ENCODE data around the gene TAL1.

The TAL1 gene

DNA sequence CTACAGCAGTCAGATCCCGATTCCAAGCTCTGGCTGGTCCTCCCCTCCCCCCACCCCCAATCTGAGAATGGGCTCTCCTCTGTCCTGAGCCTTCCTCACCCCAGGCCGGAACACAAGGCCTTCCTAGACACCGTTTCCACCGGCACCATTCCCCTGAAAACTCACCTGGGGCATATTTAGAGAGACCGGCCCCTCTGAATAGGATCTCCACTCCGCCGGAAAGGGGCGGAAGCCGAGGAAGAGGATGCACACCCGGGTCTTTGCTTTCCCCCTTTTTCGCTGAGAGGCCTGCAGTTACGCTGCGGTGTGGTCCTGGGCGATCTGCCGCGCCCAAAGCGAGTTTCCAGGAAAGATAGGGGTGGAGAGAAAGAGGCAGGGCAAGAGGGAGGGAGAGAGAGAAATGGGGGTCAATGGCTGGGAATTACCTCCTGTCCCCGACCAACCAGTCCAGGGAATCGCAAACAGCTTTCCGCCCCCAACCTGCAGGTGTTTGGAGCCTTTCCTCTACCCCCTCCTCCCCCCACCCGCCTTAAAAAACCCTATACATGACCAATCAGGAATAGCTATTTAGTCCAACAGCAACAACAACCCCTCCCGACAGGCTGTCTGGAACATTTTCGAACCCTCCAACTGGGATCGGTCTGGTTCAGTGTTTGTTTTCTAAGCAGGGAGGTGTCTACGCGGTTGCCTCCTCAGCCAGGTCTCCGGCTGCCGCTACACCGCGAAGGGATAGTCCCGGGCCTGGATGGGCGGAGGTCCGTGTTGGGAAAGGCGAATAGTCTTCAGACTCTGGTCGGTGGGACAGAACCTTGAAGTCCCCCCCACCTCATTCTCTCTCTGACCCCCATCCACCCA, 2.8 kb downstream of the TAL1 start:
- no peak for DNase-seq

DNA sequence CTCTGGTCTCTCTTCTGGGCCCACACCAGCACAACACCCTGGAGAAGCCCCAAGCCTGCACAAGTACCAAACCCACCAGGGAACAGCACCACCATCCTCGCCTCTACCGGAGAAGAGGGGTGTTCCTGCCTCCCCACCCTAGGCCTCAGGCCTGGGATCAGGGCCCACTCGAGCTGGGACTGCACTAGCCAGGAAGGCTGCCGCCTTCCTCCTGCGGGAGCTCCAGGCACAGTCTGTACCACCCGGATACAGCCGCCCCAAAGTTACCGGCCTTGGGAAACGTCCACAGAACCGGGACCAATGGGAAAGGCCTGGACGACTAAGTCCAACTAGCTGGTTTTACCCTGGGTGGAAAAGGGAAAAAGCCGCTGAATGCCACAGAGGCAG, 3.4 kb downstream of the TAL1 start:
- no peak for DNase-seq

DNA sequence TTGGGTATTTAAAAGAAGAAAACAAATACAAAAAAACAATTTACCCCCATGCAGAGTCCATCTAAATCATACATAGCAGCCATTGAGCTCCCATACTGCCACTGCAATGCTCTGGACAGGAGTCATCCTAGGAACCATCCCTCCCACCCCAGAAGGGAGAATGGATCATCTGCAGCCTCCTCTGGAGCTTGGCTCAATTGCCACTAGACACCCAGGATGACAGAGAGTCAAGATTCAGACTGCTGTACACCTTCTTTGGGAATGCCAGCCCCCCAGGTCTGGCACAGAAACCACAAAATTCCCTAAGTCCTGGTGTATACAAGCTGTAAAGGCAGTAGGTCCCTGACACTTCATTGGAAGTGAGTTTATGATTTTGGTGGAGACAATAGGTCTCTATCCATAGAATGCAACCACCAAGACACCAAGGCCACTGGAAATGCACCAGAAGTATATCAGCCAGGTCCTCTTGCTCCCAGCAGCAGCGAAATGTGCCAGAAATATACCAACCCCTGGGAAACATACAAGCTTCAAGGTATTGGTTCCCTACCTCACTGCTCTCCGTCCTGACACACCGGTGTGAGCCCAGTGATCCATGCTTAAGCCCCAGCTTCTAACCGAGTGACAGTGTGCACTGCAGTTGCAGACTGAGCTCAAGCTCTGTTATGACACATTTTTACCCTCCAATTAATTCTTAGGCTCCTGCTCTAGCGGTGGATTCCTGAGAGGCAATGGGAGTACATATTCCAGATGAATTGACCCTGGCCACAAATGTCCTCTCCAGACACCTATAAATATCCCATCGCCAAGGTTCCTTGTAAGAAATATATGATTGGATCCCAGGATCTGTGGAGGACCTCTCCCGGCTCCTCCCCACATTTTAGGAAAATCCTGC, 4.4 kb downstream of the TAL1 start:
- DNase-seq = no peak

- DNase-seq = no peak
Observed at GRCh38 chr1:47226839-47227215, 5.2 kb downstream of the TAL1 start.

DNA sequence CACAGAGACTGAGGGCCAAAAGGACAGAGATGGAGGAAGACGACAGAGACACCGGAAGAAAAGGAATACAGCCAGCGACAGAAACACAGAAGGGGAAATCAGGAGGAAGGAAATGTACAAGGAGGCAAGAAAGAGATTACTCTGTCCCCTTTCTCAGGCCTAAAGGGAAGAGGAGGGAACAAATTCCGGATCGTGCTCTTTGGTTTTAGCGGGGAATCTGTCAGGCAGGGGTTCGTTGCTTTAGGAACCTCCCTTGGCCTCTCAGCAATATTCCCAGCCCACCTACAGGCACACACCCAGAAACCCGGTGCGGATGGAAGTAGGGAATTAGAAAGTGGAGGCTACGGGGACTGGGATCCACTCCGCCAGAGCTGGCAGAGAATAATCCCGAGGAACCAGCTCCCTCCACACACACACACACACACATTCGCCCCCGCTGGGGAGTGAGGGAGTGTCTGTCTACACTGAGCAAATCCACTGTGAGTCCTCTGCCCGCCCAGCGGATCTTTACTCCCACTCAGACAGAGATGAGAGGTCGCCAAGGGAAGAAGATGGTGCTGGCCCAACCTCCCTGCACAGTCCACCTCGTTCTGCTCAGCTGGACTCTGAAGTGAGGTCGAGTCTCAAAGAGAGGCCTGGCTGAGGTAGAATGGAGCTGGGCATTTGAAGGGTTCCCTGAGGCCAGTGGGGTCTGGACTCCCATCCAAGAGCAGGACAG, 5.7 kb downstream of the TAL1 start:
- DNase-seq = no peak

DNA sequence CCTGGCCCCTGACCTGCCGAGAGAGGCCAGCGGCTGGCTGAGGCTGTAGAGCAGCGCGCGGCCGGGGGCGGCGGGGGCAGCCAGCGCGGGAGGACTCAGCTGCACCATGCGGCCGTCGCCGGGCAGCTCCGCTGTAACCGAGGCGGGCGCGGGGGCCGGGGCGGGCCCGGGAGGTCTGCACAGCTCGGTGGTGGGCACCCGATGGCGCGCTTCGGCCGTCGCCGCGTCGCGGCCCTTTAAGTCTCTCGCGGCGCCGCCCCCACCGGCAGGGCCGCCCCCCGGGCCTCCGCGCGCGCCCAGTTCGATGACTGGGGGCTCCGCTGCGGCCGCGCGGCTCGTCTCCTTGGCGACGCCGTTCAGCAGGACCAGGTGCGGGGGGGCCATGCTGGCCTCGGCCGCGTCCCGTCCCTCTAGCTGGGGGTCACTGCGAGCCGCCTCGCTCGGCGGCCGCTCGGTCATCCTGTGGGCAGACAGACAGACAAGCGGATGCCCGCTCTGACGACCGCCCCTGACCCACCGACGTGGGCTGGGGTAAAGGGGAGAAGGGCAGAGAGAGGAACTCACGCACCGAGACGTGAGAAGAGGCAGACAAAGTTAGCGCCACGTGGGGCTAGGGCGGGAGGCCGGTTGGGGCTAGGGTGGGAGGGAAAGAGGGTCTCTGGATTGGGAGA, 6.5 kb downstream of the TAL1 start:
- no peak for DNase-seq

GRCh38 chr1:47224676-47225399, 7.2 kb downstream of the TAL1 start:
- no peak for DNase-seq

DNA sequence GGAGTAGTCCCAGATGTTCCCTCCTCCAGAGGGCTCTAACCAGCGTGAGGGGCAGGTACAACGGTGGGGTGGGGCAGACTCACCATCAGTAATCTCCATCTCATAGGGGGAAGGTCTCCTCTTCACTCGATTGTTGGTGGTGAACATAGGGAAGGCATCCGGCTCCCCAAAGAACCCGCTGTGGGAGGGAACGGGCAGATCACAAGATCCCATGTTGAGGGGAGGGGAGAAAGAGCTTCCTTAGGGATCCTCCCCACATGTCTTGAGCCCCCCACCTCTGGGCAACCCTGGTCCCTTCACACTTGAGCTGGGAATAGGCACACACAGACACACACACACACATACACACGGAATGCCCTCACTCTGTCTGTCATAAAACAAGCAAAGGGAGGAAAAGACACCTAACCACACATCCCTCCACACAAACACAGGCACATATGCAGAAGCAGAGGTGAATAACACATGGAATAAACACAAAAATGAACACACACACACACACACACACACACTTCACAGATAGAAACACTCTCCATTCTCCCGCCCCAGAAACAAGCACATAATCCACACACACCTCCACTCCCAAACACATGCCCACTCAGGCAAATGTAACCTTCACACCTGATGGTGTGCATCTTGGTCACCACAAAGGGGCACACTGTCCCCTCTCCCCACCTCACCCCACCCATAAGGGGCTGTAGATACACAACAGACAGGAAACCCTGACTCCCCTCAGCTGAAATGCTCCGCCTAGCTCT, 7.9 kb downstream of the TAL1 start:
- no peak for DNase-seq

DNA sequence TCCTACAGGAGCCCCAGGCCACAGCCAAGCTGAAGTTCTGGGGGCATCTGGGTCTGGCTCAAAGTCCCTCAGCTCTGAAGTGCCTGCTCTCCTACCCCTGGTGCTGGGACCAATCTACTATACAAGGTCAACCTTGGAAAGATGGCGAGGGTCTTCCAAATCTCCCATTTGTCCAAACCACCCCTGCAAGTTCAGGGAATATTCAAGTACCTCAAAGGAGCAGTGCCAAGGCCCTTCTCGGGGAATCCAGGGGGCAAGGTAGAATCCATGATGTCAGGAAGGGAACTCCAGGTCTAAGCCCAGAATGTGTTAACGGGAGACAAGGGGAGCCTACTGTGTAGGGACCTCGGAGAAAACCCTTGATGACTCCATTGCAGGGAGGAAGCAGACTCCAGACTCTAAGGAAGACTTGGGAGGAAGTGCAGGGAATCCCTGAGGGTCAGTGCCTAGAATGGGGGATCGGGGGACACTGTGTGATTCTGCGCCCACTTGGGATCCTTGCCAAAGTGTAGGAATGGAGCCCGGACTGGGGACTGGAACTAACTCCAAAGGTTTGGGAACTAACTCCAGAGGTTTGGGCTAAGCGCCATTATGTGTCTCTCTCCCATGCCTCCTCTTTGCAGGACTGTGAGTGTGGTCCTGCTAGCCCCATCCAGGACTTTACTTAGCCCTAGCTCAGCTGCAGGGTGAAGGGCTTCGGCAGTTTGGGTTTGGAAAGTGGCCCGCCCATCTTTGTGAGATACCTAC, 8.7 kb downstream of the TAL1 start:
- no peak for DNase-seq

DNA sequence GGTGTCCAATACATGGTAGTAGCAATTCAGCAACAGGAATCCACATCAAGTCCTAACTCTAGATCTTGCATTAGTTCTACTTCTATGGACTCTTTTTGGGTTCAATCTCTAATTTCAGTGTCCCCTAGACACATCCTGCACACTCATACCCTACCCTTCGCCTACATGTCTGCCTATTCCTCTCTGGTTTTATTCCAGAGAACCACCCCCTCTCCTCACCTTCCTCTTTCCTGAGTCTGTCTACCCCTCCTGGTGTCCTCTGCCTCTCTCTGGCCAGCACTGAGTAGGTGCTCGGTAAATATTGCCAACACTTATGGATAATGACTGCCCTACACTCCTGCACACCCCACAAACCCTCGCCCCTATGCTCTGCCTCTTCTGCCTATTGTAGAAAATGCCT, 9.5 kb downstream of the TAL1 start:
- no peak for DNase-seq

DNA sequence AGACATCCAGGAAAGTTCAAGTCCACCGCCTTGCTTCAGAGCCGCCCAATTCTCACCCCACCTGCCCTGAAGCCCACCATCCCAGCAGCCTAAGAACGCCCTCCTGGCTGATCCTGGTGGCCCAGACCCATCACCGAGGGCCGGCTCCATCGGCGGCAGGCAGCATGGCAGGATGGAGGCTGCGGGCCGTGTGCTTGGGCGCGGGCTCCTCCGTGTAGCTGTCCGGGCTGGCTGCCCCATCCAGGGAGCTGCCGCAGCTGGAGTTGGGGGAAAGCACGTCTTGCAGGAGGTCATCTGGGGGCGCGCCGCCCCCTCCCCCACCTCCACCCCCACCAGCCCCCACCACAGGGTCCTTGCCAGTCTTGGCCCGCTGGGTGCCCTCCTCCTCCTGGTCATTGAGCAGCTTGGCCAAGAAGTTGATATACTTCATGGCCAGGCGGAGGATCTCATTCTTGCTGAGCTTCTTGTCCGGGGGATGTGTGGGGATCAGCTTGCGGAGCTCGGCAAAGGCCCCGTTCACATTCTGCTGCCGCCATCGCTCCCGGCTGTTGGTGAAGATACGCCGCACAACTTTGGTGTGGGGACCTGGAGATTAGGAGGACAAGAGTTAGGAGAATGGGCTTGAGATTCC, 12.3 kb downstream of the TAL1 start:
- DNase-seq = no peak

- DNase-seq = no peak
Observed at GRCh38 chr1:47219001-47219400, 13.0 kb downstream of the TAL1 start.

DNA sequence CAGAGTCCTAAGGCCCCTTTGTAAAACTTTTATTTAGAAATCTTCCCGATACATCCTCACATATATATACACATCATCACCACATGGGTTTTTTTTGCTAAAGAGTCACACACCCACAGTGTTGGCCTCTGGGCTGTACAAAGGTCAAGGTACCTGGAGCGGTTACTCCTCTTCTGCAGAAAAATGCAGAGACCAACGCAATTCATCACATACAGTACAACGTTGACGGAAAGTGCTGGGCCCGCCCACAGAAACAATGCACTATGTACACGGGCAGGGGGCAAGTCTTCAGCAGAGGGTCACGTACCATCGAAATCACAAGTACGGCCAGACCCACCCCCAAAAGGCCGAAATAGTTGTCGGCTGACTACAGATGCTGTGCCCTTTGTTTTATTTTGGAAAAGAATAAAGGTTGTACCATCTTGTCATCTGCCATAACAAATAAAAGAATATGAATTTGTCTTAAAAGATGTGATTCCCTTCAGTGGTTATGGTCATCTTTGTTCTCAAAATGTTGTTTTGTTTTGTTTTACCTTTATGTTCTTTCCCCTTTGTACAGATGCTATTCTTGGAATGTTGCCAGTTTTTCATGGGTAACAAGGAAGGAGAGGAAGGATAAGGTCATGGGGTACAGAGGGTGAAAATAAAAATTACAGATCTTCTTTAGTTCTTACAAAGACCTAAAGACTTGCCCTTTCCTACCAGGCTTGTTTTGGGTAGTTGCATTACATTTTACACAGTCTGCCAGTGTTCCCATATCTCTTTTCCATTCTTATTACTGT, 15.6 kb downstream of the TAL1 start:
- DNase-seq = no peak

GRCh38 chr1:47215713-47216112, 16.3 kb downstream of the TAL1 start:
- DNase-seq = no peak

- no peak for DNase-seq
Observed at GRCh38 chr1:47214549-47214948, 17.5 kb downstream of the TAL1 start.

- no peak for DNase-seq
Observed at GRCh38 chr1:47213230-47213963, 18.6 kb downstream of the TAL1 start.

- DNase-seq = no peak
Observed at GRCh38 chr1:47212636-47213229, 19.3 kb downstream of the TAL1 start.

GRCh38 chr1:47211796-47212269, 20.2 kb downstream of the TAL1 start:
- DNase-seq = no peak
